Activated naive CD4-positive, alpha-beta T cell treated with anti-CD3 and anti-CD28 coated beads for 36 hours (primary cell): ENCODE results near the gene VPS52. TPM values are rescaled to one million over a fixed set of nuclear protein-coding genes. Genes with fewer than 3 reads are reported as not detected.
A peak's percentile ranks its signal among the peaks of the same experiment; 100 is the strongest.
"Not testable (repeated sequence)": the region's sequence is repeated elsewhere in the genome, so short reads cannot be mapped to it uniquely, and the experiment has no call there.

ENCODE experiments used
- CTCF ChIA-PET: fragments of 350-600 bp; sonication (Branson Sonifier 250); formaldehyde crosslinking; loops from one replicate; lab custom pipeline; 2021; ENCODE audit warnings: antibody characterized with exemption; lab: Charles Lee
- DNase-seq: peaks from one replicate; pipeline ENCODE4 v3.0.0-alpha.2; 2020
- H3K27ac Mint-ChIP-seq: one replicate; pipeline ENCODE4 v1.8.0; 2021; ENCODE audit warnings: mild to moderate bottlenecking, mixed read lengths
- H3K27me3 Mint-ChIP-seq: one replicate; pipeline ENCODE4 v1.8.0; 2021; ENCODE audit warnings: low read depth, mixed read lengths
- H3K36me3 Mint-ChIP-seq: one replicate; pipeline ENCODE4 v1.8.0; 2021; ENCODE audit warnings: low read depth, mixed read lengths
- H3K4me1 Mint-ChIP-seq: one replicate; pipeline ENCODE4 v1.8.0; 2021; ENCODE audit warnings: low read depth, mixed read lengths
- H3K4me3 Mint-ChIP-seq: one replicate; pipeline ENCODE4 v1.8.0; 2021; ENCODE audit warnings: mild to moderate bottlenecking, moderate library complexity, mixed read lengths
- H3K9me3 Mint-ChIP-seq: one replicate; pipeline ENCODE4 v1.8.0; 2021; ENCODE audit warnings: mixed read lengths
- intact Hi-C: fragments of 100-400 bp; cut with micrococcal nuclease; formaldehyde crosslinking; loops from one replicate; pipeline ENCODE4 v1.15.1; 2023
- total RNA-seq, 2 experiments: library from RNA; stranded (reverse); gene quantifications; one replicate each; pipeline ENCODE4 v1.2.3, GENCODE V29; 2021

The VPS52 gene
- total RNA-seq, 2 experiments from 2014 or later = 30.3 to 31.0 TPM

DNA sequence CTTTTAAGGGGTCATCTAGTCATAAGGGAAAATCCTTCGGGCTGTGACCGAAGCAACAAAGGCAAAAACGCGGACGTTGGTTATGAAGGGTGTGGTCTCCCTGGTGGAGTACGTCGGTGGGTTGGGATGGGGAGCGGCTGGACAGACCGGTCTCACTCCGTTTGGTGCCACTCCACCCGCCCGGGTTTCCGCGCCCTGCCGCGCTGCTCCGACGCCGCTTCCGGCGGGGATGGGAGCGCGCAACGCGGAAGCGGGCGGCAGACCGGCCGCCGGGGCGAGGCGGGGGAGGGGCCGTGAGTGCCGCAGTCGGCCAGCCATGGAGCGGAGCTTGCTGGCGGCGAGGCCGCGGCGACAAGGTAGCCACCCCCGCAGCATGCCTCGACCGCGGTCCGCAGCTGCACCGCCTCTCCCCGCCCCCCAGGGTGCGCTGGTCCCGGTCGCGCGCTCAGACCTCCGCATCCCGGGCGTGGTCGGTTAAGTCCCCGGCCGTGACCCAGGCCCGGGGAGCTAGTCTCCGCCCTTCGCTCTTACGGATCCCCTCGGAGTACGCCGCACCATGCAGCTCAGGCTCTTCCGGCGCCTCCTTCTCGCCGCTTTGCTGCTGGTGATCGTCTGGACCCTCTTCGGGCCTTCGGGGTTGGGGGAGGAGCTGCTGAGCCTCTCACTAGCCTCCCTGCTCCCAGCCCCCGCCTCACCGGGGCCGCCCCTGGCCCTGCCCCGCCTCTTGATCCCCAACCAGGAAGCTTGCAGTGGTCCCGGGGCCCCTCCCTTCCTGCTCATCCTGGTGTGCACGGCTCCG is 5.4 kb upstream of the VPS52 start, which contains the start of gene B3GALT4:
Gene B3GALT4, plus strand, starts transcription at position 260 of the 799 bp plus-strand sequence. Its CDS starts 297 bp downstream, at position 557.
- H3K27ac Mint-ChIP-seq = peak within 1 kb of the TSS; percentile 94
- H3K9me3 Mint-ChIP-seq = no peaks in the 10 kb centered on the region
- H3K27me3 Mint-ChIP-seq = no peaks in the 10 kb centered on the region
- H3K36me3 Mint-ChIP-seq = peaks cover 51% of the 10 kb centered on the region
- intact Hi-C loops = loop anchor here (1.0 to 10.0 kb wide), 2 partner anchors 22 to 298 kb away; no protein-coding TSS in a partner anchor
- CTCF ChIA-PET = interaction anchor here (0.7 to 3.0 kb wide), 12 partner anchors 10 to 431 kb away, joined by 3 to 21 read pairs (median 4); partner anchors contain the start of genes PFDN6, WDR46 and ZBTB9
- peak within 1 kb of the TSS; percentile 99 for H3K4me3 Mint-ChIP-seq
- peaks cover 45% of the 10 kb centered on the region for H3K4me1 Mint-ChIP-seq
- peak; percentile 73 for DNase-seq

DNA sequence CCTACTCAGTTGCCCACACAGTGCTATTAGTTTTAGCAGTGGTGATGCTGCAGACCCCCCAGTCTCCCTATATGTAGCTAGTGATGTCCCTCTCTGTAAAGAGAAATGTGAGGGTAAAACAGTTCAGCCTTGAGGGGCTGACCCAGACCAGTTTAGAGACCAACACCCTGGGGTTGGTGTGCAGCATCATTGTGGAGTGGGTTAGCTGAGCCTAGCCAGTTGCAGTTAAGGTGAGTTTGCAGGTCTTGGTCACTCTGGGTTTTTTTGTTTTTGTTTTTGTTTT is 4.8 kb upstream of the VPS52 start:
- intact Hi-C loops = loop anchor here (10.0 kb wide), 1 partner anchor 298 kb away; no protein-coding TSS in a partner anchor
- Mint-ChIP-seq H3K9me3 (no peaks in the 10 kb centered on the region), H3K4me3 (peak overlapping the region; percentile 99), H3K27ac (peak overlapping the region; percentile 87), H3K4me1 (peaks cover 45% of the 10 kb centered on the region), H3K36me3 (peaks cover 53% of the 10 kb centered on the region), H3K27me3 (no peaks in the 10 kb centered on the region)
- CTCF ChIA-PET = interaction anchor here (0.7 to 3.0 kb wide), 9 partner anchors 10 to 430 kb away, joined by 3 to 21 read pairs (median 6); partner anchors contain the start of genes PFDN6 and WDR46
- no peak for DNase-seq

- intact Hi-C loops = loop anchor here (10.0 kb wide), 1 partner anchor 299 kb away; no protein-coding TSS in a partner anchor
- not testable (repeated sequence) for DNase-seq, H3K9me3 Mint-ChIP-seq, H3K27me3 Mint-ChIP-seq
- CTCF ChIA-PET = interaction anchor here (2.2 to 3.0 kb wide), 4 partner anchors 13 to 69 kb away, joined by 7 to 21 read pairs (median 10); partner anchors contain the start of genes PFDN6 and WDR46
- Mint-ChIP-seq H3K36me3 (peaks cover 52% of the 10 kb centered on the region), H3K27ac (peak overlapping the region; percentile 87), H3K4me3 (peak overlapping the region; percentile 99), H3K4me1 (peaks cover 45% of the 10 kb centered on the region)
These were observed 4.3 kb upstream of the VPS52 start for GRCh38 chr6:33275795-33276580.

DNA sequence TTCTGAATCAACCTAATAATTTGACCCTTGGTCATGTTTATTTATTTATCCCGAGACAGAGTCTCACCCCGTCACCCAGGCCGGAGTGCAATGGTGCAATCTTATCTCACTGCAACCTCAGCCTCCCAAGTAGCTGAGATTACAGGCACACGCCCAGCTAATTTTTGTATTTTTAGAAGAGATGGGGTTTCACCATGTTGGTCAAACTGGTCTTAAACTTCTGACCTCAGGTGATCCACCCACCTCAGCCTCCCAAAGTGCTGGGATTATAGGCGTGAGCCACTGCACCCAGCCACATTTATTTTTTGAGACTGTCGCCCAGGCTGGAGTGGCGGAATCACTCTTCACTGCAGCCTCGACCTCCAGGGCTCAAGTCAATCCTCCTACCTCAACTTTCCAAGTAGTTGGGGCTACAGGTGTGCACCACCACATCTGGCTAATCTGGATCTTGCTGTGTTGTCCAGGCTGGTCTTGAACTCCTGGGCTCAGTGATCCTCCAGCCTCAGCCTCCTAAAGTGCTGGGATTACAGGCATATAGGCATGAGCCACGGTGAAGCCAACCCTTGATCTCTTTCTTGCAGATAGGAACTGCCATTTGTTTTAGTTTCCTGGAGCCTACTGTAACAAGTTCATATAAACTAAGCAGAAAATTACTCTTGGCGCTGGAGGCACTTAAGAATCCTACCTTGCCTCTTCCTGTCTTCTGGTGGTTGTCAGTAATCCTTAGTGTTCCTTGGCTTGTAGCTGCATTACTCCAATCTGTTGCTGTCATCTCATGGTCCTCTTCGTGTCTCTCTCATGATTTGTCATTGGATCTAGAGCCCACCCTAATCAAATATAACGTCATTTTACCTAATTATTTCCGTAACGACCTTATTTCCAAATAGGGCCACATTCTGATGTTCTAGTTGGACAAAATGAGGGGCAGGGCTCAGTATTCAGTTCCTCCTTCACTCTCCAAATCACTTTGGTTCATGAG is 2.5 kb upstream of the VPS52 start:
- H3K4me1 Mint-ChIP-seq = peaks cover 57% of the 10 kb centered on the region

GRCh38 chr6:33273129-33273923 is 1.6 kb upstream of the VPS52 start:
- no peaks in the 10 kb centered on the region for H3K27me3 Mint-ChIP-seq
- H3K4me3 Mint-ChIP-seq = peak overlapping the region; percentile 99
- peaks cover 54% of the 10 kb centered on the region for H3K36me3 Mint-ChIP-seq
- H3K9me3 Mint-ChIP-seq = no peaks in the 10 kb centered on the region
- peaks cover 50% of the 10 kb centered on the region for H3K4me1 Mint-ChIP-seq
- CTCF ChIA-PET = interaction anchor here (0.5 kb wide), 1 partner anchor 25 kb away, joined by 3 read pairs; no protein-coding TSS in a partner anchor
- H3K27ac Mint-ChIP-seq = peak overlapping the region; percentile 100
- intact Hi-C loops = loop anchor here (10.0 kb wide), 1 partner anchor 301 kb away; no protein-coding TSS in a partner anchor
- DNase-seq = no peak

More for the DNA sequence above, 2.5 kb upstream of the VPS52 start:
- Mint-ChIP-seq H3K27ac (peak overlapping the region; percentile 76), H3K9me3 (no peaks in the 10 kb centered on the region), H3K4me3 (peak overlapping the region; percentile 99), H3K36me3 (peaks cover 54% of the 10 kb centered on the region), H3K27me3 (no peaks in the 10 kb centered on the region)
- CTCF ChIA-PET = no interaction called here
- intact Hi-C loops = loop anchor here (10.0 kb wide), 1 partner anchor 301 kb away; no protein-coding TSS in a partner anchor
- DNase-seq = no peak

GRCh38 chr6:33272275-33273128 is 826 bp upstream of the VPS52 start:
- H3K27ac Mint-ChIP-seq = peak overlapping the region; percentile 100
- H3K9me3 Mint-ChIP-seq = no peaks in the 10 kb centered on the region
- no peak for DNase-seq
- CTCF ChIA-PET = interaction anchor here (0.5 to 2.8 kb wide), 3 partner anchors 16 to 24 kb away, joined by 3 to 9 read pairs (median 3); partner anchors contain the start of gene WDR46
- peaks cover 46% of the 10 kb centered on the region for H3K4me1 Mint-ChIP-seq
- intact Hi-C loops = loop anchor here (1.0 to 10.0 kb wide), 4 partner anchors 51 to 302 kb away; partner anchors contain the start of gene KIFC1
- peak overlapping the region; percentile 99 for H3K4me3 Mint-ChIP-seq
- no peaks in the 10 kb centered on the region for H3K27me3 Mint-ChIP-seq
- H3K36me3 Mint-ChIP-seq = peaks cover 60% of the 10 kb centered on the region

DNA sequence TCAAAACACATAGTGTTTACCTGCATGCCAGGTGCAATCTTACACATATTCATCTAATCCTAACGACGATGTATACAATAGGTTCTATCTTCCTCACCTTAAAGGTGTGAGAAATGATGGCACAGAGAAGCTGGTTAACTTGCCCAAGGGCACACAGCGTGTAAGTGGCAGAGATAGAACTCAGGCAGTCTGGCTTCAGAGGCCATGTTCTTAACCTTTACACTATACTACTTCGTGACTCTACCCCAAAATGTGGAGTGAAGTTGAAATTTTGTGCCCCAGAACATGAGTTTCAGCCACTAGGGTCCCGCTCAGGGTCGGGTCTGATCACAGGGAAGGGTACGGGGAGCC is 584 bp downstream of the VPS52 start:
- peaks cover 39% of the 10 kb centered on the region for H3K4me1 Mint-ChIP-seq
- intact Hi-C loops = loop anchor here (1.0 to 10.0 kb wide), 8 partner anchors 18 to 304 kb away; partner anchors contain the start of genes CUTA, PFDN6, RXRB and SLC39A7
- CTCF ChIA-PET = interaction anchor here (0.8 to 2.8 kb wide), 5 partner anchors 20 to 73 kb away, joined by 3 to 9 read pairs (median 6); partner anchors contain the start of gene RGL2
- no peaks in the 10 kb centered on the region for H3K9me3 Mint-ChIP-seq
- H3K27ac Mint-ChIP-seq = peak overlapping the region; percentile 100
- H3K27me3 Mint-ChIP-seq = no peaks in the 10 kb centered on the region
- H3K4me3 Mint-ChIP-seq = peak overlapping the region; percentile 99
- H3K36me3 Mint-ChIP-seq = peaks cover 64% of the 10 kb centered on the region
- DNase-seq = no peak

DNA sequence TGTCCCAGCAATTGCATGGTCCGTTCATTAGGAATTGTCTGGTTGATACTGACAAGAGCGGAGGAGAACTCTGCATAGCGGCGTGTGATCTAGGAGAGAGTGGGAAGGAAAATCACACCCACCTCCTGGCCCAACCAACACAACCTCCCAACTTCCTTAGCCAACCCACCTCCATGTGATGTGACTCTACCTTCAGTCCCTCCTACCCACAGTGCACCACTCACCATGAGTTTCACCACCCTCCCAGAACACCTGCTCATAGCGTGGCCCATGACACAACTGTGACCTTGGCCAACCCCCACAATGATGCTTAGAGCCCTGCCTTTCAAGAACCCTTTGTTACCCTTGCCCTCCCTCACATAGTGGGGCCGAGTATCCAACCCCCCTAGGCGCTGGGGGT is 7.7 kb downstream of the VPS52 start:
- intact Hi-C loops = no loop called here
- no peaks in the 10 kb centered on the region for H3K9me3 Mint-ChIP-seq
- no peak overlapping the region for H3K4me3 Mint-ChIP-seq
- H3K36me3 Mint-ChIP-seq = peaks cover 37% of the 10 kb centered on the region
- H3K4me1 Mint-ChIP-seq = peaks cover 5% of the 10 kb centered on the region
- no peak for DNase-seq
- CTCF ChIA-PET = no interaction called here
- no peak overlapping the region for H3K27ac Mint-ChIP-seq
- H3K27me3 Mint-ChIP-seq = no peaks in the 10 kb centered on the region

DNA sequence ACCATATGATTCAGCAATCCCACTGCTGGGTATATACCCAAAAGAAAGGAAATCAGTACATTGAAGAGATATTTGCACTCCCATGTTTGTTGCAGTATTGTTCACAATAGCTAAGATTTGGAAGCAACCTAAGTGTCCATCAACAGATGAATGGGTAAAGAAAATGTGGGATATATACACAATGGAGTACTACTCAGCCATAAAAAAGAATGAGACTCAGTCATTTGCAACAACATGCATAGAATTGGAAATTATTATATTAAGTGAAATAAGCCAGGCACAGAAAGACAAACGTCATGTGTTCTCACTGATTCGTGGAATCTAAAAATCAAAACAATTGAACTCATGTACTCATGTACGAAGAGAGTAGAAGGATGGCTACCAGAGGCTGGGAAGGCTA is 9.2 kb downstream of the VPS52 start:
- intact Hi-C loops, H3K4me3 Mint-ChIP-seq, H3K27ac Mint-ChIP-seq, DNase-seq, H3K27me3 Mint-ChIP-seq, H3K4me1 Mint-ChIP-seq, H3K9me3 Mint-ChIP-seq: not testable (repeated sequence)
- H3K36me3 Mint-ChIP-seq = peaks cover 36% of the 10 kb centered on the region
- CTCF ChIA-PET = interaction anchor here (0.5 to 2.0 kb wide), 3 partner anchors 12 to 115 kb away, joined by 3 to 6 read pairs (median 4); no protein-coding TSS in a partner anchor

GRCh38 chr6:33259032-33259431 is 12.6 kb downstream of the VPS52 start:
- intact Hi-C loops = no loop called here
- CTCF ChIA-PET = interaction anchor here (1.7 kb wide), 1 partner anchor 10 kb away, joined by 5 read pairs; no protein-coding TSS in a partner anchor
- Mint-ChIP-seq H3K27me3 (no peaks in the 10 kb centered on the region), H3K27ac (no peak overlapping the region), H3K4me1 (peaks cover 4% of the 10 kb centered on the region), H3K36me3 (peaks cover 19% of the 10 kb centered on the region), H3K4me3 (no peak overlapping the region), H3K9me3 (no peaks in the 10 kb centered on the region)
- DNase-seq = no peak
